ENCODE results near the gene NDUFB11.

NDUFB11 gene

GRCh38 chrX:47146121-47146935 lies 1.8 kb upstream of the NDUFB11 start:
- TF ChIP-seq GABPA (IDR thresholded peaks at IDR 0.05; ENCODE audit: low read depth): no peak
- TF ChIP-seq, protein P1, sequence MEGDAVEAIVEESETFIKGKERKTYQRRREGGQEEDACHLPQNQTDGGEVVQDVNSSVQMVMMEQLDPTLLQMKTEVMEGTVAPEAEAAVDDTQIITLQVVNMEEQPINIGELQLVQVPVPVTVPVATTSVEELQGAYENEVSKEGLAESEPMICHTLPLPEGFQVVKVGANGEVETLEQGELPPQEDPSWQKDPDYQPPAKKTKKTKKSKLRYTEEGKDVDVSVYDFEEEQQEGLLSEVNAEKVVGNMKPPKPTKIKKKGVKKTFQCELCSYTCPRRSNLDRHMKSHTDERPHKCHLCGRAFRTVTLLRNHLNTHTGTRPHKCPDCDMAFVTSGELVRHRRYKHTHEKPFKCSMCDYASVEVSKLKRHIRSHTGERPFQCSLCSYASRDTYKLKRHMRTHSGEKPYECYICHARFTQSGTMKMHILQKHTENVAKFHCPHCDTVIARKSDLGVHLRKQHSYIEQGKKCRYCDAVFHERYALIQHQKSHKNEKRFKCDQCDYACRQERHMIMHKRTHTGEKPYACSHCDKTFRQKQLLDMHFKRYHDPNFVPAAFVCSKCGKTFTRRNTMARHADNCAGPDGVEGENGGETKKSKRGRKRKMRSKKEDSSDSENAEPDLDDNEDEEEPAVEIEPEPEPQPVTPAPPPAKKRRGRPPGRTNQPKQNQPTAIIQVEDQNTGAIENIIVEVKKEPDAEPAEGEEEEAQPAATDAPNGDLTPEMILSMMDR (IDR thresholded peaks at IDR 0.05; ENCODE audit: insufficient read depth, low read length): no peak
- no peak for TF ChIP-seq POLR2AphosphoS5 (IDR thresholded peaks at IDR 0.05; ENCODE audit: low read depth)
- no peak for TF ChIP-seq REST (IDR thresholded peaks at IDR 0.05; ENCODE audit: insufficient replicate concordance, low read depth)
- H3K27me3 ChIP-seq (ENCODE audit: insufficient read depth, poor library complexity, severe bottlenecking): no peaks in the 10 kb centered on the region
- no peak for DNase-seq (ENCODE audit: low read depth in 1 of 2, low spot score in 1 of 2)
- H3K4me3 ChIP-seq (replicated peaks; ENCODE audit: insufficient read depth, low read length): peak overlapping the region; percentile 73
- H3K27ac ChIP-seq (replicated peaks): peak overlapping the region; percentile 24

GRCh38 chrX:47145395-47146120 lies 1.1 kb upstream of the NDUFB11 start:
- TF ChIP-seq SPI1 (IDR thresholded peaks at IDR 0.05; ENCODE audit: borderline replicate concordance, low read depth): no peak
- TF ChIP-seq GABPA (IDR thresholded peaks at IDR 0.05; ENCODE audit: low read depth): no peak
- TF ChIP-seq, protein P1 (IDR thresholded peaks at IDR 0.05; ENCODE audit: insufficient read depth, low read length): no peak
- TF ChIP-seq POLR2AphosphoS5 (IDR thresholded peaks at IDR 0.05; ENCODE audit: low read depth): no peak
- TF ChIP-seq REST (IDR thresholded peaks at IDR 0.05; ENCODE audit: insufficient replicate concordance, low read depth): no peak
- peak overlapping the region; percentile 73 for H3K4me3 ChIP-seq (replicated peaks; ENCODE audit: insufficient read depth, low read length)
- peak overlapping the region; percentile 93 for H3K27ac ChIP-seq (replicated peaks)
- no peaks in the 10 kb centered on the region for H3K27me3 ChIP-seq (ENCODE audit: insufficient read depth, poor library complexity, severe bottlenecking)
- DNase-seq (ENCODE audit: low read depth in 1 of 2, low spot score in 1 of 2): peak in 1 of 2 experiments; percentile 18

GRCh38 chrX:47143894-47144625 lies 442 bp downstream of the NDUFB11 start:
- Histone ChIP-seq H3K4me3 (replicated peaks; ENCODE audit: insufficient read depth, low read length) (peak overlapping the region; percentile 60), H3K27ac (replicated peaks) (peak overlapping the region; percentile 93), H3K27me3 (ENCODE audit: insufficient read depth, poor library complexity, severe bottlenecking) (no peaks in the 10 kb centered on the region)
- no peak for TF ChIP-seq POLR2AphosphoS5 (IDR thresholded peaks at IDR 0.05; ENCODE audit: low read depth)
- TF ChIP-seq REST (IDR thresholded peaks at IDR 0.05; ENCODE audit: insufficient replicate concordance, low read depth): no peak
- no peak for TF ChIP-seq SPI1 (IDR thresholded peaks at IDR 0.05; ENCODE audit: borderline replicate concordance, low read depth)
- TF ChIP-seq GABPA (IDR thresholded peaks at IDR 0.05; ENCODE audit: low read depth): no peak
- TF ChIP-seq, protein P1 (IDR thresholded peaks at IDR 0.05; ENCODE audit: insufficient read depth, low read length): no peak
- peak; percentile 33 to 36 for DNase-seq (ENCODE audit: low read depth in 1 of 2, low spot score in 1 of 2)

Data from HL-60 (cell line).